H1 (cell line): ENCODE results near the gene RAB3A. TPM values are rescaled to one million over a fixed set of nuclear protein-coding genes. Genes with fewer than 3 reads are reported as not detected.

Experiments used
- BCL11A ChIP-seq, 2 experiments: IDR thresholded peaks; one replicate each; pipeline ENCODE4 v1.6.1; 2011; ENCODE audit warnings: low read depth in 2 of 2, low read length in 2 of 2, mild to moderate bottlenecking in 2 of 2
- FOSL1 ChIP-seq: IDR thresholded peaks from 2 replicates; pipeline ENCODE4 v1.6.1; 2011; ENCODE audit warnings: mild to moderate bottlenecking, low read depth, low read length, moderate library complexity; ENCODE audit not compliant: insufficient read depth
- JUND ChIP-seq: IDR thresholded peaks from 2 replicates; pipeline ENCODE4 v1.6.1; 2011; ENCODE audit warnings: mild to moderate bottlenecking, improper control_type of control experiment, low read length
- RBBP5 ChIP-seq: IDR thresholded peaks from 2 replicates; pipeline ENCODE4 v1.7.1; 2012; ENCODE audit warnings: low read depth, mild to moderate bottlenecking, inconsistent platforms, low read length, moderate library complexity, borderline replicate concordance
- SIX5 ChIP-seq: IDR thresholded peaks from 2 replicates; pipeline ENCODE4 v1.6.1; 2011; ENCODE audit warnings: mild to moderate bottlenecking, low read depth, low read length
- TAF1 ChIP-seq: IDR thresholded peaks from 2 replicates; pipeline ENCODE4 v1.6.1; 2011; ENCODE audit warnings: mild to moderate bottlenecking, low read depth, low read length
- polyA plus RNA-seq, 7 experiments: library from polyadenylated mRNA; depleted of rRNA in 3 of 7; stranded (reverse) in 5 of 7; unstranded in 2 of 7; fragments of >200 nt in 5 of 7; fragments of 200-250 nt in 2 of 7; gene quantifications; 1 replicate in 5 of 7; 2 replicates in 1 of 7; 4 replicates in 1 of 7; pipeline versions ENCODE4 v1.2.1 to v1.2.3, GENCODE V29; 2011 to 2013; ENCODE audit warnings: missing spikeins in 2 of 7, mixed read lengths in 2 of 7
- total RNA-seq: library from RNA; stranded (reverse); fragmentation: NEBNext Ultra II Directional; extraction: Animal tissue kit (Norgen Biotek cat#: 25700); gene quantifications from 2 replicates; pipeline ENCODE4 v1.2.1, GENCODE V29; 2021
- TF ChIP-seq, protein P1 (sequence below): fragments of 300-600 bp; sonication (generic); IDR thresholded peaks from 2 replicates; pipeline ENCODE4 v1.7.1; 2012; ENCODE audit warnings: low read length, moderate library complexity, mild to moderate bottlenecking, inconsistent platforms; ENCODE audit not compliant: insufficient replicate concordance
- TF ChIP-seq, protein P2 (sequence below): IDR thresholded peaks from 2 replicates; pipeline ENCODE4 v1.6.1; 2011; ENCODE audit warnings: low read length, improper control_type of control experiment
- TF ChIP-seq, protein P3 (sequence below): IDR thresholded peaks from 2 replicates; pipeline ENCODE4 v1.6.1; 2012; ENCODE audit warnings: low read length, inconsistent platforms

Gene RAB3A
- total and polyA plus RNA-seq, 2 of the 8 experiments (the other 6 are each of a cell fraction or from before 2014, with no cell fraction given): 13.6 to 14.2 TPM

DNA sequence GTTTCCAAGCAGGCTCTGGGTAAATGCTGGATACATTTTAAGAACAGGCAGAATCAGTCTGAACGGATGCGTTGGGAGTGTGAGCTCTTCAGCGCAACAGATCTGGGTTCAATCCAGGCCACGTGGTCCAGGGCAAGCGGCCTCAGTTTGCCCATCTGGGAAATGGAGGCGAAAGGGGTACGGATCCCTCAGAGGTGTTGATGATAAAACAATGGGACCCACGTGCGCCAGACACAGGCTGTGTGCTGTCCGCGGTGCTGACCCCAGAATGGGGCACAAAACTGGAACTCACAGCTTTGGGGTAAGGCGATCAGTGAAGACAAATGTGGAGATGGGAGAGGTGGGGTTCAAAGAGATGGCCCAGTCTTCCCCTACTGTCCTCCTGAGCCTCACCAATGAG is 35.5 kb upstream of the RAB3A start (continued):
- TF ChIP-seq, protein P1, sequence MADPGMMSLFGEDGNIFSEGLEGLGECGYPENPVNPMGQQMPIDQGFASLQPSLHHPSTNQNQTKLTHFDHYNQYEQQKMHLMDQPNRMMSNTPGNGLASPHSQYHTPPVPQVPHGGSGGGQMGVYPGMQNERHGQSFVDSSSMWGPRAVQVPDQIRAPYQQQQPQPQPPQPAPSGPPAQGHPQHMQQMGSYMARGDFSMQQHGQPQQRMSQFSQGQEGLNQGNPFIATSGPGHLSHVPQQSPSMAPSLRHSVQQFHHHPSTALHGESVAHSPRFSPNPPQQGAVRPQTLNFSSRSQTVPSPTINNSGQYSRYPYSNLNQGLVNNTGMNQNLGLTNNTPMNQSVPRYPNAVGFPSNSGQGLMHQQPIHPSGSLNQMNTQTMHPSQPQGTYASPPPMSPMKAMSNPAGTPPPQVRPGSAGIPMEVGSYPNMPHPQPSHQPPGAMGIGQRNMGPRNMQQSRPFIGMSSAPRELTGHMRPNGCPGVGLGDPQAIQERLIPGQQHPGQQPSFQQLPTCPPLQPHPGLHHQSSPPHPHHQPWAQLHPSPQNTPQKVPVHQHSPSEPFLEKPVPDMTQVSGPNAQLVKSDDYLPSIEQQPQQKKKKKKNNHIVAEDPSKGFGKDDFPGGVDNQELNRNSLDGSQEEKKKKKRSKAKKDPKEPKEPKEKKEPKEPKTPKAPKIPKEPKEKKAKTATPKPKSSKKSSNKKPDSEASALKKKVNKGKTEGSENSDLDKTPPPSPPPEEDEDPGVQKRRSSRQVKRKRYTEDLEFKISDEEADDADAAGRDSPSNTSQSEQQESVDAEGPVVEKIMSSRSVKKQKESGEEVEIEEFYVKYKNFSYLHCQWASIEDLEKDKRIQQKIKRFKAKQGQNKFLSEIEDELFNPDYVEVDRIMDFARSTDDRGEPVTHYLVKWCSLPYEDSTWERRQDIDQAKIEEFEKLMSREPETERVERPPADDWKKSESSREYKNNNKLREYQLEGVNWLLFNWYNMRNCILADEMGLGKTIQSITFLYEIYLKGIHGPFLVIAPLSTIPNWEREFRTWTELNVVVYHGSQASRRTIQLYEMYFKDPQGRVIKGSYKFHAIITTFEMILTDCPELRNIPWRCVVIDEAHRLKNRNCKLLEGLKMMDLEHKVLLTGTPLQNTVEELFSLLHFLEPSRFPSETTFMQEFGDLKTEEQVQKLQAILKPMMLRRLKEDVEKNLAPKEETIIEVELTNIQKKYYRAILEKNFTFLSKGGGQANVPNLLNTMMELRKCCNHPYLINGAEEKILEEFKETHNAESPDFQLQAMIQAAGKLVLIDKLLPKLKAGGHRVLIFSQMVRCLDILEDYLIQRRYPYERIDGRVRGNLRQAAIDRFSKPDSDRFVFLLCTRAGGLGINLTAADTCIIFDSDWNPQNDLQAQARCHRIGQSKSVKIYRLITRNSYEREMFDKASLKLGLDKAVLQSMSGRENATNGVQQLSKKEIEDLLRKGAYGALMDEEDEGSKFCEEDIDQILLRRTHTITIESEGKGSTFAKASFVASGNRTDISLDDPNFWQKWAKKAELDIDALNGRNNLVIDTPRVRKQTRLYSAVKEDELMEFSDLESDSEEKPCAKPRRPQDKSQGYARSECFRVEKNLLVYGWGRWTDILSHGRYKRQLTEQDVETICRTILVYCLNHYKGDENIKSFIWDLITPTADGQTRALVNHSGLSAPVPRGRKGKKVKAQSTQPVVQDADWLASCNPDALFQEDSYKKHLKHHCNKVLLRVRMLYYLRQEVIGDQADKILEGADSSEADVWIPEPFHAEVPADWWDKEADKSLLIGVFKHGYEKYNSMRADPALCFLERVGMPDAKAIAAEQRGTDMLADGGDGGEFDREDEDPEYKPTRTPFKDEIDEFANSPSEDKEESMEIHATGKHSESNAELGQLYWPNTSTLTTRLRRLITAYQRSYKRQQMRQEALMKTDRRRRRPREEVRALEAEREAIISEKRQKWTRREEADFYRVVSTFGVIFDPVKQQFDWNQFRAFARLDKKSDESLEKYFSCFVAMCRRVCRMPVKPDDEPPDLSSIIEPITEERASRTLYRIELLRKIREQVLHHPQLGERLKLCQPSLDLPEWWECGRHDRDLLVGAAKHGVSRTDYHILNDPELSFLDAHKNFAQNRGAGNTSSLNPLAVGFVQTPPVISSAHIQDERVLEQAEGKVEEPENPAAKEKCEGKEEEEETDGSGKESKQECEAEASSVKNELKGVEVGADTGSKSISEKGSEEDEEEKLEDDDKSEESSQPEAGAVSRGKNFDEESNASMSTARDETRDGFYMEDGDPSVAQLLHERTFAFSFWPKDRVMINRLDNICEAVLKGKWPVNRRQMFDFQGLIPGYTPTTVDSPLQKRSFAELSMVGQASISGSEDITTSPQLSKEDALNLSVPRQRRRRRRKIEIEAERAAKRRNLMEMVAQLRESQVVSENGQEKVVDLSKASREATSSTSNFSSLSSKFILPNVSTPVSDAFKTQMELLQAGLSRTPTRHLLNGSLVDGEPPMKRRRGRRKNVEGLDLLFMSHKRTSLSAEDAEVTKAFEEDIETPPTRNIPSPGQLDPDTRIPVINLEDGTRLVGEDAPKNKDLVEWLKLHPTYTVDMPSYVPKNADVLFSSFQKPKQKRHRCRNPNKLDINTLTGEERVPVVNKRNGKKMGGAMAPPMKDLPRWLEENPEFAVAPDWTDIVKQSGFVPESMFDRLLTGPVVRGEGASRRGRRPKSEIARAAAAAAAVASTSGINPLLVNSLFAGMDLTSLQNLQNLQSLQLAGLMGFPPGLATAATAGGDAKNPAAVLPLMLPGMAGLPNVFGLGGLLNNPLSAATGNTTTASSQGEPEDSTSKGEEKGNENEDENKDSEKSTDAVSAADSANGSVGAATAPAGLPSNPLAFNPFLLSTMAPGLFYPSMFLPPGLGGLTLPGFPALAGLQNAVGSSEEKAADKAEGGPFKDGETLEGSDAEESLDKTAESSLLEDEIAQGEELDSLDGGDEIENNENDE: no peak
- TF ChIP-seq TAF1 (no peak), FOSL1 (no peak), RBBP5 (no peak), JUND (no peak), BCL11A (IDR thresholded peaks at IDR 0.05; ENCODE audit: low read depth in 2 of 2, low read length in 2 of 2) (no peak), SIX5 (no peak)
- TF ChIP-seq, protein P2, sequence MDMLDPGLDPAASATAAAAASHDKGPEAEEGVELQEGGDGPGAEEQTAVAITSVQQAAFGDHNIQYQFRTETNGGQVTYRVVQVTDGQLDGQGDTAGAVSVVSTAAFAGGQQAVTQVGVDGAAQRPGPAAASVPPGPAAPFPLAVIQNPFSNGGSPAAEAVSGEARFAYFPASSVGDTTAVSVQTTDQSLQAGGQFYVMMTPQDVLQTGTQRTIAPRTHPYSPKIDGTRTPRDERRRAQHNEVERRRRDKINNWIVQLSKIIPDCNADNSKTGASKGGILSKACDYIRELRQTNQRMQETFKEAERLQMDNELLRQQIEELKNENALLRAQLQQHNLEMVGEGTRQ: peak; percentile 41; the same call in 1 of the 2 replicates
- TF ChIP-seq, protein P3, sequence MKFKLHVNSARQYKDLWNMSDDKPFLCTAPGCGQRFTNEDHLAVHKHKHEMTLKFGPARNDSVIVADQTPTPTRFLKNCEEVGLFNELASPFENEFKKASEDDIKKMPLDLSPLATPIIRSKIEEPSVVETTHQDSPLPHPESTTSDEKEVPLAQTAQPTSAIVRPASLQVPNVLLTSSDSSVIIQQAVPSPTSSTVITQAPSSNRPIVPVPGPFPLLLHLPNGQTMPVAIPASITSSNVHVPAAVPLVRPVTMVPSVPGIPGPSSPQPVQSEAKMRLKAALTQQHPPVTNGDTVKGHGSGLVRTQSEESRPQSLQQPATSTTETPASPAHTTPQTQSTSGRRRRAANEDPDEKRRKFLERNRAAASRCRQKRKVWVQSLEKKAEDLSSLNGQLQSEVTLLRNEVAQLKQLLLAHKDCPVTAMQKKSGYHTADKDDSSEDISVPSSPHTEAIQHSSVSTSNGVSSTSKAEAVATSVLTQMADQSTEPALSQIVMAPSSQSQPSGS: no peak
